H1 (cell line): ENCODE results near the gene COL27A1. TPM values are rescaled to one million over a fixed set of nuclear protein-coding genes. Genes with fewer than 3 reads are reported as not detected.
"Not testable (repeated sequence)": the region's sequence is repeated elsewhere in the genome, so short reads cannot be mapped to it uniquely, and the experiment has no call there.

Source experiments
- CTCF ChIA-PET: fragments of 300-600 bp; sonication (Branson Sonifier 250); formaldehyde crosslinking; loops from one replicate; lab custom pipeline; 2021; ENCODE audit not compliant: partially characterized antibody; lab: Charles Lee
- POLR2A ChIA-PET: fragments of 300-600 bp; sonication (Branson Sonifier 250); formaldehyde crosslinking; loops from one replicate; lab custom pipeline; 2021; ENCODE audit warnings: inconsistent platforms; ENCODE audit not compliant: partially characterized antibody; lab: Charles Lee
- DNase-seq, 2 experiments: peaks; one replicate each; pipeline versions ENCODE4 v3.0.0 to v3.0.0-alpha.2; 2010 to 2022; ENCODE audit warnings: low spot score in 2 of 2, low read depth in 1 of 2, mixed read lengths in 1 of 2
- FAIRE-seq: peaks from 2 replicates; lab custom pipeline; 2011; peaks lifted over from hg19 to GRCh38; lab: Jason Lieb, UNC
- H2AFZ ChIP-seq: 2 replicates; pipeline ENCODE4 v1.8.1; 2012; ENCODE audit warnings: low read length, inconsistent platforms
- H2AK5ac ChIP-seq: 2 replicates; pipeline ENCODE4 v1.6.1; 2013; ENCODE audit warnings: low read depth, low read length
- H2BK120ac ChIP-seq: replicated peaks from 2 replicates; pipeline ENCODE3; 2013; ENCODE audit warnings: low read depth, low read length, inconsistent platforms
- H2BK12ac ChIP-seq: 2 replicates; pipeline ENCODE4 v1.6.1; 2013; ENCODE audit warnings: low read depth, low read length
- H2BK15ac ChIP-seq: 2 replicates; pipeline ENCODE4 v1.6.1; 2013; ENCODE audit warnings: low read length
- H2BK20ac ChIP-seq: 2 replicates; pipeline ENCODE4 v1.6.1; 2013; ENCODE audit warnings: low read length
- H2BK5ac ChIP-seq: 2 replicates; pipeline ENCODE4 v1.6.1; 2013; ENCODE audit warnings: low read depth, low read length
- H3K14ac ChIP-seq: 2 replicates; pipeline ENCODE4 v1.6.1; 2013; ENCODE audit warnings: inconsistent platforms; ENCODE audit not compliant: insufficient read length
- H3K18ac ChIP-seq: 2 replicates; pipeline ENCODE4 v1.6.1; 2013; ENCODE audit warnings: low read length; ENCODE audit errors: extremely low read depth
- H3K23ac ChIP-seq: 2 replicates; pipeline ENCODE4 v1.6.1; 2013; ENCODE audit warnings: inconsistent platforms; ENCODE audit not compliant: insufficient read length
- H3K23me2 ChIP-seq: 2 replicates; pipeline ENCODE4 v1.6.1; 2013; ENCODE audit warnings: low read depth, low read length
- H3K27ac ChIP-seq: 2 replicates; pipeline ENCODE4 v1.6.1; 2011; ENCODE audit warnings: low read depth, low read length, inconsistent platforms
- H3K27me3 ChIP-seq, 4 experiments: replicated peaks in 1 of 4; 1 replicate in 1 of 4; 2 replicates in 3 of 4; pipeline versions ENCODE4 v1.6.1 to v1.8.1; 2011 to 2013; ENCODE audit warnings: low read length in 3 of 4, mild to moderate bottlenecking in 3 of 4, inconsistent platforms in 2 of 4, mixed read lengths in 2 of 4, moderate library complexity in 1 of 4; ENCODE audit not compliant: control insufficient read depth in 3 of 4, insufficient read depth in 3 of 4; ENCODE audit errors: extremely low read depth in 1 of 4
- H3K36me3 ChIP-seq, 4 experiments: 2 replicates each; pipeline versions ENCODE4 v1.6.1 to v1.8.1; 2011 to 2013; ENCODE audit warnings: mild to moderate bottlenecking in 4 of 4, low read length in 3 of 4, moderate library complexity in 2 of 4, control low read depth in 1 of 4, inconsistent platforms in 1 of 4; ENCODE audit not compliant: insufficient read depth in 4 of 4, control insufficient read depth in 2 of 4
- H3K4ac ChIP-seq: replicated peaks from 2 replicates; pipeline ENCODE3; 2013; ENCODE audit warnings: low read length, low read depth, mixed read lengths, inconsistent platforms; ENCODE audit not compliant: insufficient read length
- H3K4me1 ChIP-seq, 4 experiments: replicated peaks in 1 of 4; 1 replicate in 1 of 4; 2 replicates in 3 of 4; pipeline versions ENCODE4 v1.6.1 to v1.8.1; 2011 to 2013; ENCODE audit warnings: low read length in 3 of 4, inconsistent platforms in 2 of 4, mixed read lengths in 1 of 4; ENCODE audit not compliant: insufficient read depth in 4 of 4, control insufficient read depth in 3 of 4
- H3K4me2 ChIP-seq, 2 experiments: 2 replicates each; pipeline versions ENCODE4 v1.6.1 to v1.8.1; 2011 to 2013; ENCODE audit warnings: low read depth in 2 of 2, low read length in 2 of 2, control low read depth in 1 of 2, inconsistent platforms in 1 of 2, mild to moderate bottlenecking in 1 of 2; ENCODE audit not compliant: insufficient read depth in 1 of 2
- H3K4me3 ChIP-seq, 4 experiments: fragments of 200-600, 300-600 bp in 1 of 4; sonication (generic), shearing (Covaris generic), sonication (Bioruptor Twin) in 1 of 4; 2 replicates each; pipeline versions ENCODE4 v1.5.1 to v1.8.1; 2011 to 2016; ENCODE audit warnings: low read length in 4 of 4, low read depth in 3 of 4, control low read depth in 2 of 4, inconsistent platforms in 2 of 4, mild to moderate bottlenecking in 2 of 4, mixed read lengths in 1 of 4, moderate library complexity in 1 of 4; ENCODE audit not compliant: insufficient read depth in 2 of 4; ENCODE audit errors: extremely low read depth in 1 of 4
- H3K56ac ChIP-seq: replicated peaks from 2 replicates; pipeline ENCODE3; 2013; ENCODE audit warnings: low read depth, mild to moderate bottlenecking, mixed read lengths, low read length, inconsistent platforms; ENCODE audit not compliant: insufficient read length
- H3K79me1 ChIP-seq: 2 replicates; pipeline ENCODE4 v1.6.1; 2013; ENCODE audit warnings: low read depth, low read length, control low read depth
- H3K79me2 ChIP-seq, 2 experiments: 2 replicates each; pipeline versions ENCODE4 v1.6.1 to v1.8.1; 2012 to 2013; ENCODE audit warnings: low read length in 2 of 2, mild to moderate bottlenecking in 2 of 2, inconsistent platforms in 1 of 2; ENCODE audit not compliant: insufficient read depth in 2 of 2, control insufficient read depth in 1 of 2
- H3K9ac ChIP-seq, 4 experiments: replicated peaks in 1 of 4; 1 replicate in 1 of 4; 2 replicates in 3 of 4; pipeline versions ENCODE4 v1.6.1 to v1.8.1; 2011 to 2013; ENCODE audit warnings: low read depth in 3 of 4, low read length in 3 of 4, control low read depth in 2 of 4, mild to moderate bottlenecking in 2 of 4, moderate library complexity in 2 of 4, inconsistent platforms in 1 of 4; ENCODE audit errors: extremely low read depth in 1 of 4
- H3K9me3 ChIP-seq, 2 experiments: 2 replicates each; pipeline versions ENCODE4 v1.6.1 to v1.8.1; 2012 to 2013; ENCODE audit warnings: mild to moderate bottlenecking in 2 of 2, moderate library complexity in 2 of 2, control low read depth in 1 of 2, inconsistent platforms in 1 of 2, low read depth in 1 of 2, low read length in 1 of 2, mixed read lengths in 1 of 2; ENCODE audit not compliant: insufficient read depth in 2 of 2
- H4K20me1 ChIP-seq, 2 experiments: replicated peaks in 1 of 2; 2 replicates each; pipeline versions ENCODE3 to v1.8.1; 2011 to 2013; ENCODE audit warnings: inconsistent platforms in 2 of 2, low read length in 2 of 2, mild to moderate bottlenecking in 1 of 2; ENCODE audit not compliant: insufficient read depth in 2 of 2, control insufficient read depth in 1 of 2
- H4K5ac ChIP-seq: 2 replicates; pipeline ENCODE4 v1.6.1; 2013; ENCODE audit warnings: low read length, low read depth, mixed read lengths, inconsistent platforms; ENCODE audit not compliant: insufficient read length
- H4K8ac ChIP-seq: 2 replicates; pipeline ENCODE4 v1.8.0; 2013; ENCODE audit warnings: mild to moderate bottlenecking, moderate library complexity, low read length, inconsistent platforms; ENCODE audit not compliant: insufficient read depth; ENCODE audit errors: extremely low read depth
- H4K91ac ChIP-seq: replicated peaks from 2 replicates; pipeline ENCODE3; 2013; ENCODE audit warnings: low read length, mixed read lengths, inconsistent platforms; ENCODE audit not compliant: insufficient read length
- WGBS, 2 experiments: shearing (Covaris generic) in 1 of 2; methylation state at CpG; one replicate each; pipeline versions ENCODE4 v1.1.6 to v1.1.7; 2013 to 2015; ENCODE audit warnings: low lambda C conversion rate in 2 of 2, mixed read lengths in 2 of 2, inconsistent platforms in 1 of 2, low coverage in 1 of 2, missing lambda C conversion rate in 1 of 2; ENCODE audit not compliant: insufficient replicate concordance in 2 of 2, insufficient coverage in 1 of 2, insufficient read length in 1 of 2; ENCODE audit errors: extremely low coverage in 1 of 2, missing lambda C conversion rate in 1 of 2; 5-methylcytosine and 5-hydroxymethylcytosine counted together
- polyA plus RNA-seq, 7 experiments: library from polyadenylated mRNA; depleted of rRNA in 3 of 7; stranded (reverse) in 5 of 7; unstranded in 2 of 7; fragments of >200 nt in 5 of 7; fragments of 200-250 nt in 2 of 7; gene quantifications; 1 replicate in 5 of 7; 2 replicates in 1 of 7; 4 replicates in 1 of 7; pipeline versions ENCODE4 v1.2.1 to v1.2.3, GENCODE V29; 2011 to 2013; ENCODE audit warnings: missing spikeins in 2 of 7, mixed read lengths in 2 of 7
- total RNA-seq: library from RNA; stranded (reverse); fragmentation: NEBNext Ultra II Directional; extraction: Animal tissue kit (Norgen Biotek cat#: 25700); gene quantifications from 2 replicates; pipeline ENCODE4 v1.2.1, GENCODE V29; 2021

COL27A1 gene
- total and polyA plus RNA-seq, 2 of the 8 experiments (the other 6 are each of a cell fraction or from before 2014, with no cell fraction given): 15.1 to 22.8 TPM

DNA sequence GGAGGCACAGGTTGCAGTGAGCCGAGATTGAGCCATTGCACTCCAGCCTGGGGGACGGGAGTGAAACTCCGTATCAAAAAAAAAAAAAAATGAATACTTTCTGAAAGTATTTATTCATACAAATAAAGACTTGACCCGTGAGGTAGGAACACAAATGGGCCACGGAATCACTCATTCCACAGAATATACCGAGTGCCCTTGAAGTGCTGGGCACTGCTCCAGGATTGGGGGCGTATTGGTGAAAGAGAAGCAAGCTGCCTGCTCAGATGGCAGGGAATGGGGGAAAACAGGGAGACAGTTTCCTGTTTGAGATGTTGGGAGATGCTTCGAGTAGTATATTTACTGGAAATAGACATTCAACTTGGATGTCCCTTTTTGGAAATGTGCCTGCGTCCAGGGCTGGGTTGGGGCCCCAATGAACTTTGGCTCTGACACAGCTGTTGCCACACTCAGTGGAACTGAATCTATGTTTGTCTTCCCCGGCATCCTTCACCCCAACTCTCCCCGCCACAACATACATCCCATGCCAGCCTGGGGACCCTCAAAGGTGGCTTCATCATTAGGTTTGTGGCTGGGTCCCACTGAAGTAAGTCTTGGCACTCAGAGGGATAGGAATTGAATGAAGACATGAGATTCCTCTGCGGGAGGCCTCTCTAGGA, 167.0 kb downstream of the COL27A1 start:
- H3K4me2 ChIP-seq, H3K79me1 ChIP-seq: not testable (repeated sequence)

More for the DNA sequence above, 167.0 kb downstream of the COL27A1 start:
- H2AK5ac ChIP-seq, H3K36me3 ChIP-seq, H4K5ac ChIP-seq, H4K20me1 ChIP-seq, H3K4me1 ChIP-seq, H3K27ac ChIP-seq, H3K9ac ChIP-seq, H2BK15ac ChIP-seq, H2BK12ac ChIP-seq, H2BK20ac ChIP-seq, H3K14ac ChIP-seq, H4K91ac ChIP-seq, H3K4me3 ChIP-seq, H2AFZ ChIP-seq, H3K79me2 ChIP-seq, H3K56ac ChIP-seq, H2BK120ac ChIP-seq, FAIRE-seq, H3K23me2 ChIP-seq, H2BK5ac ChIP-seq, POLR2A ChIA-PET, H3K18ac ChIP-seq, H3K23ac ChIP-seq, H3K27me3 ChIP-seq, H3K4ac ChIP-seq, DNase-seq, H3K9me3 ChIP-seq, H4K8ac ChIP-seq: not testable (repeated sequence)
- CTCF ChIA-PET: interaction anchor here (1.1 kb wide), 1 partner anchor 15 kb away, joined by 3 read pairs; no protein-coding TSS in a partner anchor
- 87% methylated on average over 11 of the region's 12 CpGs; no CpG with 5 or more reads in 1 of the 2 experiments for WGBS, 2 experiments
